ENCODE results near the gene SPTY2D1.

The SPTY2D1 gene

GRCh38 chr11:18633256-18634139 is 644 bp downstream of the SPTY2D1 start:
- Histone ChIP-seq H3K79me2 (ENCODE audit: insufficient read depth, low read length) (peaks cover 56% of the 10 kb centered on the region), H3K36me3 (ENCODE audit: low read length) (no peaks in the 10 kb centered on the region), H3K9ac (ENCODE audit: low read length) (peak overlapping the region; percentile 87), H3K27ac (ENCODE audit: low read depth, low read length) (0 out of 2 replicates have a peak overlapping the region, but pooled peaks have one; percentile 10), H3K9me3 (ENCODE audit: insufficient read depth, low read length) (no peaks in the 10 kb centered on the region), H3K4me3 (ENCODE audit: insufficient read depth, low read length, poor library complexity, severe bottlenecking) (peak overlapping the region; percentile 97), H2AFZ (ENCODE audit: low read depth, low read length, severe bottlenecking) (peak overlapping the region; percentile 86), H3K4me2 (ENCODE audit: low read depth, low read length, poor library complexity, severe bottlenecking) (peak overlapping the region; percentile 97), H3K9me2 (replicated peaks; ENCODE audit: insufficient read depth, low read length) (no peaks in the 10 kb centered on the region), H4K20me1 (ENCODE audit: low read depth, low read length) (no peaks in the 10 kb centered on the region), H3K27me3 (ENCODE audit: low read length) (no peaks in the 10 kb centered on the region), H3F3A (ENCODE audit: insufficient read depth) (peaks cover 8% of the 10 kb centered on the region; the same call in 1 of the 2 replicates)
- TF ChIP-seq EZH2phosphoT487 (conservative IDR thresholded peaks at IDR 0.05; ENCODE audit: low read length) (no peak), CTCF (IDR thresholded peaks at IDR 0.05; ENCODE audit: insufficient read depth, low read length, poor library complexity, severe bottlenecking) (no peak)

DNA sequence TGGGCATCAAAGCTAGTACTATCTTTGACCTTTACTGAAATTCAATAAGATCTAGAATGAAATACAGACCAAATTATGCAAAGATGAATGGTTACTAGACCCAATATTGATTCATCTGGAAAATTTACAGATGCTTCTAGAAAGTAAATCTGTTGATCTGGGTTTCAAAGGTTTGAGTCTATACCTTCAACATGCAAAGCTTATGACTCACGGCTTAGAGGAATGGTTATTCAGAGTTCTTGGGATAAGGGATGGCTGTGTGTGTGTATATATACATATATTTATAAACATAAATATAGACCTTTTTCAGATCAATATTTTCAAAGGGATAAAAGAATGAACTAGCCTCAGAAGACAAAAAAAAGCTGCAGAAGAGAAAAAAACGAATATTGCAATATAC is 1.3 kb downstream of the SPTY2D1 start:
- peak overlapping the region; percentile 97 for H3K4me3 ChIP-seq (ENCODE audit: insufficient read depth, low read length, poor library complexity, severe bottlenecking)
- H3K9me2 ChIP-seq (replicated peaks; ENCODE audit: insufficient read depth, low read length): no peaks in the 10 kb centered on the region
- H3K79me2 ChIP-seq (ENCODE audit: insufficient read depth, low read length): peaks cover 62% of the 10 kb centered on the region
- TF ChIP-seq EZH2phosphoT487 (conservative IDR thresholded peaks at IDR 0.05; ENCODE audit: low read length) (no peak), CTCF (IDR thresholded peaks at IDR 0.05; ENCODE audit: insufficient read depth, low read length, poor library complexity, severe bottlenecking) (no peak)
- peak overlapping the region; percentile 97 for H3K4me2 ChIP-seq (ENCODE audit: low read depth, low read length, poor library complexity, severe bottlenecking)
- H3K27ac ChIP-seq (ENCODE audit: low read depth, low read length): no peak overlapping the region
- no peaks in the 10 kb centered on the region for H3K9me3 ChIP-seq (ENCODE audit: insufficient read depth, low read length)
- peak overlapping the region; percentile 87 for H3K9ac ChIP-seq (ENCODE audit: low read length)
- no peaks in the 10 kb centered on the region for H3K27me3 ChIP-seq (ENCODE audit: low read length)
- no peaks in the 10 kb centered on the region for H3K36me3 ChIP-seq (ENCODE audit: low read length)
- H3F3A ChIP-seq (ENCODE audit: insufficient read depth): peaks cover 8% of the 10 kb centered on the region; the same call in 1 of the 2 replicates
- H4K20me1 ChIP-seq (ENCODE audit: low read depth, low read length): no peaks in the 10 kb centered on the region
- no peak overlapping the region for H2AFZ ChIP-seq (ENCODE audit: low read depth, low read length, severe bottlenecking)

GRCh38 chr11:18624161-18624560 is 10.0 kb downstream of the SPTY2D1 start:
- Histone ChIP-seq H4K20me1 (ENCODE audit: low read depth, low read length) (no peaks in the 10 kb centered on the region), H3K4me3 (ENCODE audit: insufficient read depth, low read length, poor library complexity, severe bottlenecking) (no peak overlapping the region), H3K4me2 (ENCODE audit: low read depth, low read length, poor library complexity, severe bottlenecking) (no peak overlapping the region), H3K9ac (ENCODE audit: low read length) (no peak overlapping the region), H3K79me2 (ENCODE audit: insufficient read depth, low read length) (peaks cover 95% of the 10 kb centered on the region), H3F3A (ENCODE audit: insufficient read depth) (no peaks in the 10 kb centered on the region), H3K9me2 (replicated peaks; ENCODE audit: insufficient read depth, low read length) (no peaks in the 10 kb centered on the region), H3K27ac (ENCODE audit: low read depth, low read length) (no peak overlapping the region), H2AFZ (ENCODE audit: low read depth, low read length, severe bottlenecking) (no peak overlapping the region), H3K27me3 (ENCODE audit: low read length) (no peaks in the 10 kb centered on the region), H3K9me3 (ENCODE audit: insufficient read depth, low read length) (no peaks in the 10 kb centered on the region), H3K36me3 (ENCODE audit: low read length) (no peaks in the 10 kb centered on the region)
- no peak for TF ChIP-seq CTCF (IDR thresholded peaks at IDR 0.05; ENCODE audit: insufficient read depth, low read length, poor library complexity, severe bottlenecking)
- TF ChIP-seq EZH2phosphoT487 (conservative IDR thresholded peaks at IDR 0.05; ENCODE audit: low read length): no peak
